GM19351 (cell line): ENCODE data around the gene SNN.

ENCODE experiments used
- ATAC-seq: cut with Tn5 transposase; IDR thresholded peaks from one replicate; pipeline ENCODE4 v1.9.1; 2021; ENCODE audit warnings: mild to moderate bottlenecking, moderate library complexity; ENCODE audit not compliant: unreplicated experiment

Gene SNN

DNA sequence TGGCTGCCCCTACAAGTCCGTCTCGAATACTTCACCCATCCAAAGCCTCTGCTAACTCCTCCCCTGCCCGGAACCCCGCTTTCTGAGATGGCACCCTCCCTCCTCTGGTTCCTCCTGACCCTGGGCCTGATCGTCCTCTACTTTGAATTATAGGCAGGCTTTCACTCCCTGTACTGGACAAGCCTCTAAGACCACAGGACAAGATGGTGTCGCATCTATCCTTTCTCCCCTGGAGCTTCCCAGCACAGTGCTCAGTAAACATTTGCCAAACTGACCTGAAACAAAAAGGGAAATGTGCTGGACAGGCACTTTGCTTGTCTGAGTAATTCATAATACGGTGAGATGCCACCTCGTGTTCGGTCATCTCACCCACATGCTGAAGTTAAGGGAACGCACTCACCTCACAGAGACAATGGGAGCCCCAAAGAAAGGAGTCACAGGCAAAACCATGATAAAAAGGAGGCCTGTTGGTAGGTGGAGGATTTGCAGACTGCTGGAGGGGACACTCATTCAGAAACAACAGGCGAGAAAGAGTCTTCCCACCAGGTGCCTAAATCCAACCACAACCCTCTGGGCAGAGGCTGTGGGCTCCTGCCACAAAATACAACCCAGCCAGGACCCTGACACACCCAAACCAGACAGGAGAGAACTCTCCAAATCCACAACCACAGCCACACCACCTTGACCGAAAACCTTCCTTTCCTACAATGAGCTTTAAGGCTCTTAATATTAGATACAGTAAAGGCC is 28.2 kb downstream of the SNN start:
- no peak for ATAC-seq

DNA sequence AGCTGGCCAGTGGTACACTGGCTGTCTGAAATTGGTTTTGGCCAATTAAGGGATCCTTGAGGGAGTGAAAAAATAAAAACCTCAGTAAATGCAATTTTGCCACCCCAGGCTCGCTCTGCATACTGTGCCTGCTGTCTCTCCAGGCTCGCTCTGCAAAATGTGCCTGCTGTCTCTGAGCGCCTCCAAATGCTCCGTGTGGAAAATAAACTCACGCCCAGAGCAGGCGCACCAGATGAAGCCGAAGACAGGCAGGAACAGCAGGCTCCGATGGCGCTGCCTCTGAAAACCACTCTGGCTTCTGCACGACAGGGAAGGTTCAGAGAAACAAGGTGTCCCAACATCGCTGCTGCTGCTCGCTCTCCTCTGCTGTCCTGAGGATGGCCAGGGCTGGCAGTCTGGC is 29.1 kb downstream of the SNN start:
- no peak for ATAC-seq

DNA sequence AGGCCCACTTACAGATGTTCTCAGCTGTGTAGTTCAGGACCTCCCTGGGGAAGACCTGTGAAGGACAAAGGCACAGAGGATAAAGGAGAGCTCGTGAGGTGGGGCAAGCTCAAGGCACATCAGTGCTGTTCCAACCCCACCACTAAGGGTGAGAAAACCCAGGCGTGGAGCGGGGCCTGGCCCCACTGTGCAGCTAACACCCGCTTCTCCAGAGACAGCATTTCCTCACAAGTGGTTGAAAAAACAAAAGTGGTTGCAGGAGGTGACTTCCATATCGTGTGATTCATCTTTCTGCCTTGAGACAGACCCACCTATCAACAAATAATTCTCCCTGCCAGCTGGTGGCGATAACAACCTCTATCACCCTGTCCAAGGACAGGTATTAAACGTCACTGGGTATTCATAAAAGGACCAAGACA is 30.0 kb downstream of the SNN start:
- ATAC-seq: no peak

DNA sequence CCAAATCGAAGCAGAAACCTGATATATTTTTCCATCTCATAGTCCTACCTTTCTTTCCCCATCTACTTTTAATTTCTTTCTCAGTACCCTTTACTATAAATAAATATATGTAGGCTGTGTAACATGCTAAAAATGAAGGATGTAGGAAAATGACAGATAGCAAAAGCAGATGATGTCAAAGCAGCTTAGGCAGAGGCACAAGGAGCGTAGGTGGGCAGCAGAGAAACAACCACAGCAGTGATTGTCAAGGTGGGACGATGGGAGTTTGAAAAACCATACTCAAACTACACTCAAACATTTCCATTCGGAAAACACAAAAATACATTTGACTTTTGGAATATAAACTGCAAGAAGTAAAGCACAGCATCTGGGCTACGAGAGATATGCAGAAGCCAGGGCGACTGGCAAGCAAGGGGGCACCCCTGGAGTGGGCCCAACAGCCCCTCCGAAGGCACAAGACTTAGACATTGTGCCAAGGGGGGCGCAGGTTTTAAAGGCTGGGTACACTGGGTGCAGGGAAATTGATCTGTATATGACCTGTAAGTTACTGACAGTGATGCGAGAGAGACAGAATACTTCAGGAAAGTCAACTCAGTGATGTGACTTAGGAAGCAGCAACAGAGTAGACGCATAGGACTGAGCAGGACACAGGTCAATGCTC is 31.1 kb downstream of the SNN start:
- ATAC-seq: no peak

DNA sequence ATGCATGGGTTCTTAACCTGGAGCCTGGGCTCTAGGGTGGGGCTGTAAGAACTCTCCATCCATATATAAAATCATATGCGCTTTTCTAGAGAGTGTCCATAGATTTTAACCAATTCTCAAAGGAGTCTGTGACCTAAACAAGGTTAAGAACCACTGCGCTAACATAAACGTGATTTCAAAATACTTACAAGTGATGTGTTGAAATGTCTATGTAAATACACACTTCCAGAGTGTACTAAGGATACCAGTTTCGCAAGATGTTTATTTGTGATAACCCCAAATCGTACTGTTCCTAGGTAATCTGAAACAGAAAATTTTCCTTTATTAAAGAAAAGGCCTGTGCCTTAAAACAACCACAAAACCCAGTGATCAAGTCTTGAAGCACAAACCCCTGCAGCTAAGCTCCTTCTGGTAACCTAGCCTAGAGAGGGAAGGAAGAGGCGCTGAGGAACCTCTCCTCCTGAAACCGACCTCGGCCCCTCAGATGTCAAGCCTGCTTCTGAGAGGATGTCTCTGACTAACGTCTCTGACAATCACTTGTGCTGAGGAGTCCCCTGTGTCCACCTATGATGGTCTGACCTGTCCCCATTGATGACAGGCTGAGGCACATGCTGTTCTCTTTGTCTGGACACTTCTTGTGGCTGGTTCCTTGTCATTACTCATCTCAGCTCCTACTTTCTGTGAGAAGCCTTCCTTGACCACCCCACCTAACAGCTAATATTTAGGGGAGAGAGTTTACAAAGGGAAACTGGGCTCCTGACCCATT is 32.2 kb downstream of the SNN start:
- ATAC-seq: no peak

DNA sequence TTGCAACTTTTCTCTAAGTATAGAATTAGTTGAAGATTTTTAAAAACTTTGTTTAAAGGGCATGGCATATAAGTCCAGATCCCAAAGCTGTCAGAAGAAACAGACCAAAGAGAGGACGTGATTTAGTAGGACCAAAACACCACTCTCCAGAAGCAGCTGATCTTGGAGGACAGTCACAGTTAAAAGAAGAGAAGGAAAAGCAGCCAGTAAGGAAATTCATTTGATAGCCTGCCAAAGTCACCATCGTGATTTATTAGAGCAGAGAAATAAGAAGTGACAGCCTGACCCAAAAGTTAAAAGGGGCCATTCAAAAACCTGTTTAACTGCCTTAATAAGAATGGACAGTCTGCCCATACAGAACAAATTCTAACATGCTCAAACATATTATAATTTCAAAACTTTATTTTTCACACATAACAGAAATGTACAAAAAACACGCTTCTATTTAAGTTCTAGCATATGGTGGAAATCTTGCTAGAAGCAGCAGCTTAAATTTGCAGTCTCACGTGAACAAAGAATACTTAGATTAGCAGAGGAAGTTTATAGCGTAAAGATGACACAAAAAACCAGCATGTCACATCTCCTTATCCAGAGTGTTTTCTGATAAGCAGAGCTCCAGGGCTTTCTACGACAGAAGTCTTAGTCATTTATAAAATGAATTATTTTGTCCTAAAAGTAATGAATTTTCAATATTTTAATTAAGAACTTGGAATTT is 37.2 kb downstream of the SNN start:
- ATAC-seq: no peak

DNA sequence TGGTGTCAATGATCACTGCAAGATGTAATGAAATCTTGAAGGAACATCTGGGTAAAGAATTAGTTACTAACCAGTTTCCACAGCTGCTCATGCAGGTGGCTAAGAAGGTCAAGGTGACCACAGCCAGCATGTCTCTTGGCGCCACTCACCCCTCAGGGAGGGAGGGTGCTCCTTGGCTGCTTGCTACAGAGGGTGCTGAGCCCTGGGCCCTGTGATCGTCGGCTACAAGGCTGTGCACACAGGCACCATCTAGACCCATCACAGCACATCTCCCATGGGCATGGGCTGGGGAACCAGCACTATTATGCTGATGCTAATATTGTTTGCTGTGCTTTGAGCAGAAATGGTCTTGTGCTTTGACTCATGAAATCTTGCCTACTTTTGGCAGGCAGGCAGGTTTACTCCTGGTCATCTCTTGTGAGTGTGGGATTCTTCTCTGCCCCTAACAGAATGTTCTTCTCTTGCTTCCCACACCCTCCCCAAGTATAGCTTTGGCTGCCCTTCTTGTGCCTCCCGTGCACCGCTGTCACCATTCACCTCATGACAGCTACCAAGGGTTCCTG is 38.0 kb downstream of the SNN start:
- ATAC-seq: no peak

DNA sequence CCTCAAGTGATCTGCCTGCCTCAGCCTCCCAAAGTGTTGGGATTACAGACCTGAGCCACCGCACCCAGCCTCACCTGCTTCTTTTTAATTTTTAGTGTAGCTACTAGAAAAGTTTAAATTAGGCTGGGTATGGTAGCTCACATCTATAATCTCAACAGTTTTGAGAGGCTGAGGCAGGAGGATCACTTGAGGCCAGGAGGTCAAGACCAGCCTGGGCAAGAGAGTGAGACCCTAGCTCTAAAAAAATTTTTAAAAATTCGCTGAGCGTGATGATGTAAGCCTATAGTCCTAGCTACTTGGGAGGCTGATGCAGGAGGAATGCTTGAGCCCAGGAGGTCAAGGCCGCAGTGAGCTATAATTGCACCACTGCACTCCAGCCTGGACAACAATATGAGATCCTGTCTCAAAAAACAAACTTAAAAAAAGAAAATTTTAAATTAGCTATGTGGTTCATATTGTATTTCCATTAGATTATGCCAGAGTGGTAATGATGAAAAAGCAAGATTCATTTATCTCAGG is 39.5 kb downstream of the SNN start:
- no peak for ATAC-seq

DNA sequence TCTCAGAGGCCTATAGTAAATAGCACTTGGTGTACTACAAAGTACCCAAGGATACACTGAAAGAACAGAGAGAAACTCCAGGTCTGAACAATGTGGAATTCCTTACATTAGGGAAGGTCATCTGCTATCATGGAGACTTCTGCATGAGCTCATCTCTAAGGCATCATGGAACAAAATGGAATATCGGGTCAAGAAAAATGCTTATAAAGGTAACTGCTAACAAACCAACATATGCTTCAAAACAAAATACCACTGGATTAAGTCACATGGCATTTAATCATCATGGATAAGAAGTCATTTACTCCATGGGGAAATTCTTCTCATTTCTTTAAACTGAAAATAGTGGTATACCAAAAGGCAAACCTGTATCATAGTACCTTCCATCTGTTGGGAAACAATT is 40.2 kb downstream of the SNN start:
- no peak for ATAC-seq

DNA sequence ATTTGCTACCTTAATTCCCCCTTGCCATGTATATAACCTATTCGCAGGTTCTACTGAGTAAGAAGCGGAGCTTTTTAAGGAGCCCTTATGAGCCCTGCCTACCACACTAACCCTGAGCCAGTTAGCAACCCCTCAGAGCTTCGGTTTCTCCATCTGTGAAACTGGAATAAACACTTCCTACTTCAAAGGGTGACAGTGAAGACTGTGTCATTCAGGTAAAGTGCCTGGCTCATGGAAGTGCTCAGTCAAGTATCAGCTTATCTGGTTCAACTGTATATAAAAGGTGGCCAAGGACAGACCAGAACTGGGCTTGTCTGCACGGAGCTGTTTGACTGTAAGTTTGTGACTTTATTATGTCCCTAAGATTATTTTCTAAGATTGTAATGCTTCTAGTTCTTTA is 43.4 kb downstream of the SNN start:
- ATAC-seq: no peak

DNA sequence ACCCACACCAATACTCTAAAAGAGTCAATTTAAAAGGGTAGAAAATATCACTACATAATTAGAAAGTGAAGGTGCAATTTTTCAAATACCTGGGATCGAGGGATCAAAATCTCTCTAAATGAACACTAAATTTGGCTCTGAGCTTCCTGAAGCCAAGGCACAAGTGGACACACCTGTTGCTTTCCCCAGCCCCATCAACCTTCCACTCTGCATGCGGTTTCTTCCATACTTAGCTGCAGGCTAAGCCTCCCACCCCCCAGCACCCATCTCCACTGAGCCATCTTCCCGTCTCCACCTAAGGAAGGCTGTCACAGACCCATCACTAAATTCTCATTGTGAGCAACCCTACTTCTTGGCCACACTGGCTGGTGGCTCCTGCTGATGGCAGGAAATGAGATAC is 43.9 kb downstream of the SNN start:
- ATAC-seq: no peak

DNA sequence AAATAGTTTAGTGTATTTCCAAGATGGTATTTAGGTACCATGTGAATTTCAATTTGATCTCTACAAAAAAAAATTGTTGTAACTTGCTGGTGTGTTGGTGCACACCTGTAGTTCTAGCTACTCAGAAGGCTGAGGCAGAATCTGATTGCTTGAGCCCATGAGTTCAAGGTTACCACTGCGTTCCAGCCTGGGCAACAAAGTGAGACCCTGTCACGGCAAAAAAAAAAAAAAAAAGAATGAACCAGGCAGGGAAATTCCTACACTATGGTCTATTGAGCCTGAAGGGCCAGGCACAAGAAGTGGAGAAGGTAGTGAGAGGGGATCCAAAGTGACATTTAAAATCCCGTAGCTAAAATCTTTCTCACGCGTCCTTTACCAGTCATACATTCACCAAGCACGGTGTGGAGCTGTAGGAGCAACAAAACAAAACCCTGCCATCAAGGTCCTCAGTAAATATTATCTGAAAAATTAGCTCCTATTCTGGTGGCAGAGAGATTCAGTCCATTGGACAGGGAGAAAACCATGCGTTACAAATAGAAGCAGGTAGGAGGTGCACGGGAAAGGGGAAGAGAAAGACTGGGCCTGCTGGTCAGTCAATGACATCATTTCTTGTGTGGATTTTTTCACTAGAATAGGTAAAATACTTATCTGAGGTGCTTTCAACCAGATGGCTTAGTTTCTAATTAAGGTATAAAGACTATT is 47.1 kb downstream of the SNN start:
- no peak for ATAC-seq

DNA sequence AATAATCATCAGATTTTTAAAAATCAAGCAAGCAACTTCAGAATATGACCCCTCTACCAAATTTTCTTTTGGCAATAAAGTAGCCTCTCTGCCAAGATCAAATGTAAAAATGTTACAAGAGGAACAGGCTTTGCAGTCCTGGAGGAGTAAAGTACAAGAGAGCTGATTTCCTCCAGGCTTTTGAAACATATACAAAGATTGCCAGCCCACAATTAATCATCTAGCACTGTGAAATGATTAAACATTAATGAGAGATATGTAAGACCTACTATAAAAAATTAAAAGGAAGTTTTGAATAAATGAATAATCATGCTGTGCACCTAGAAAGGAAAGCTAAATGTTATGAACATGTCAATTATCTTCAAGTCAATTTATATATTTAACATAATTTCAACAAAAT is 48.1 kb downstream of the SNN start:
- ATAC-seq: no peak

DNA sequence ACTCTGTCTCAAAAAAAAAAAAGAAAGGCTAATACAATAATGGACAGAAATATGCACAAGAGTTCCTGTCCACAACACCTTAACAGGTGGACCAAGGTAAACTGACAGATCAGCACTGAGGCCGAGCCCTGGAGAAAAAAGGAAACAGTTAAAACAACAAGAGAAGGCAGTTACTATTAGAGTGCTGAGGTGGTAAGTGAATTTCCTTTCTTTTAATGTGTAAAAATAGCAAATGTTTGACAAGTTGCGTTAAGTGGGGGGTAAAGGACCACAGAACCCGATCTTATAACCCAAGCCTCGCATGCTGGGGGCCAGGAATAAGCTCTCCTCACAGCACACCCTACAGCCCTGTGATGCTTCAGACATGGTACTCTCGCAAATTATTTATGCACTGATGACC is 49.6 kb downstream of the SNN start:
- ATAC-seq: no peak

DNA sequence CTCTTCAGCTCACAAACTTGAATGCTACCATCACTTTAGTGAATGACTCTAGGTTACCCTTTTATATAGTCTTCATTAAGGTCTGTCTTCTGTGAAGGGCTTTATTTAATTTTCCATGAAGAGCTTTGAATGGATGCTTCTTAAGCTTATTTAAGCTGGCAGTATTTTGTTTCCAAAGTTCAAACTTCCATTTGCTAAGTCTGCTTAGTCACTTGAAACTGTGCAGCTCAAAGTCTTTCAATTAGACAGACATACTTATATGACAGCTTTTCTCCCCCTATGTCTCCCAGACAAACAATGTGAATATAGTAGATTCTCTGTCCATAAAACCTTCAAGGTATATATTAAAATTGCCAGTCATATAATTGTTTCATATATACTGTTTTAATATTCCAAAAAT is 50.9 kb downstream of the SNN start:
- ATAC-seq: no peak

DNA sequence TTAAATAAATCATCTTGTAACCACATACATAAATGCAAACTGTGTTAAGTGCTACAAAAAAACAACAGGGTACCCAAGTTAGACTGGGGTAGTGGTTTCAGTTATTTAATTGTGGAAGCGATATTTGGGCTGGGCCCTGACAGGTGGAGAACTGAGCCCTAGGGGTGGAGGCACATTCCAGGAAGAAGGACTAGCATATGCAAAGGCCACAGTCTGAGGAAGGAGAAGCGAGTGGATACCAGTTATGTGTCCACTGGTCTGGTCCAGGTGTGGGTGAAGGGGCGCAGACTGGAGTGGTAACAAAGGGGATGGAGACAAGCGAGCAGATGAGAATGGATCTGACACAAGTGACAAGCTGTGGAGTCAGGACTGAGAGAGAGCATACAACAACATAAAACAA is 51.5 kb downstream of the SNN start:
- no peak for ATAC-seq

DNA sequence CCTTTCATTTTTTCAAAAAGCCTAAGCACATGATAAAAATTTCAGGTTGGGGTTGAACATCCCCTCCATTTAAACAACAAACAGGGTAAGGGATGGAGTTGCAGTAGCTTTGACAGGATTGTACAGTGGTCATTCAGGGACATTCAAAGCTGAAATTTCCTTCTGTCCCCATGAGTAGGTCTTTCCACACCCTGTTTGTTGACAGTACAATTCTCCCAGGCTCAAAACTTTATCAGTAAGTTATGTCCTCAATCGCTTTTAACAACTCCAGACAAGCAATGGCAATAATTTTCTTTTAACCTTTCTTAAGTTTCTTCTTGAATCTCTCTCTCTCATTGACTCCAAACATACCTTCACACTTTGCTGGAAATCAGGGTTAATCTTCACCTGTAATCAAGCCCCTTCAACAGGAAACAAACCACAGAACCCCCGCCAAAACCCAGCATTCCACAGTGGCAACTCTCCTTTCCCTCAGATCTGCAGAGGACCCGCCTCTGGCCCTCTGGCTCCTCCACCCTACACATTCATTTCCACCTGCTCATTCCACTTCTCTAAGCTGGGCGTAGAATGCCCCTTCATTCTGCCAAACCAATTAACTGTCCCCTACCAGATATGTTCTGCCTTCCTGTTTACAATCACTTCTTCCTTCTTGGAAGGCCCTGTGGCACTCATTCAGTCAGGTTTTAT is 53.7 kb downstream of the SNN start:
- no peak for ATAC-seq

DNA sequence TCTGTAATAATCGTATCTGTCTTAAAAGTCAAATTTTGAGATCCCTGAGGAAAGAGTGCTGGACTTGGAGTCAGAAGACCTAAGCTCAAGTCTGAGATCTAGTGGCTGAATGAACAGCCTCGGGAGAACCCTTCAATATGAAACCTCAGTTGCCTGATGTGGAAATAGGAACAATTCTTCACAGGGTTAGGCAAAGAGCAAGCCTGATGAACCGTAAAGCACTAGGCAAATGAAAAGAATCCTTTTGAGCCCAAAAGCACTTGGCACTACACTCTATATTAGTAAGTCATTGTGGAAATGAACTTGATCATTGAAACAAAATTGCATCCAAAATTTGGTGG is 54.2 kb downstream of the SNN start:
- no peak for ATAC-seq

DNA sequence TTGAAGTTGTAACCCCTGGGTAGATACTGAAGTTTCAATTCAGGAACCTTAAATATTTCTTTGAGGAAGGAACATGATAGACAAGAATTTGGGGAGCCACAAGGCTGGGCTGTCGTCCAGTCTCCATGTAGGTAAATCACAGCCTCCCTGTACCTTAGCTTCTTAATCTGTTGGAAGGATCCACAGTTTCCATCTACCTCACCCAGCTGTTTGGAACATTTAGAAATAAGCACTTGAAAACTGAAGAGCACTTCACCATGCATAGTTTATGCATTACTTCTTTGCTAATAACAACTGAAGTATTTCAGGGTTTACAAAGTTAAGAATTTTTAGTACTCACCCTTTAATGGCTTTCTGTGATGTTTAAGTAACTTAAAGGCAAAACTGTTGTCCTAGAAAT is 57.2 kb downstream of the SNN start:
- no peak for ATAC-seq

DNA sequence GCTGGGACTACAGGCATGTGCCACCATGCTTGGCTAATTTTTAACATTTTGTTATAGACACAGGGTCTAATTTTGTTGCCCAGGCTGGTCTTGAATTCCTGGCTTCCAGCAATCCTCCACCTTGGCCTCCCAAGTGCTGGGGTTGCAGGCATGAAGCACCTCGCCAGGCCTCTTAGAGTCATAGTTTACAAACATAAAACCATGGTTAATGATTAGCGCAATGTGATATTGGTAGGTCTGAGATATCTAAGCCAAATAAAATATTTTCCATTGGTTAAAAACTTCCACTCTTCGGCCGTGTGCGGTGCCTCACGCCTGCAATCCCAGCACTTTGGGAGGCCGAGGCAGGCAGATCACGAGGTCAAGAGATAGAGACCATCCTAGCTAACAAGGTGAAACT is 57.8 kb downstream of the SNN start:
- no peak for ATAC-seq
